Tibial artery (tissue), 4 donors: Measurements from ENCODE around the gene CLIC3.

Experiments
- DNase-seq, 2 donors: peaks; one replicate each; pipeline ENCODE4 v3.0.0-alpha.2; 2019
- H3K27ac ChIP-seq, 2 donors: fragments of 200-600 bp; sonication (generic) in 1 of 2; 1 replicate in 1 of 2; 2 replicates in 1 of 2; pipeline ENCODE4 v1.5.1; 2018 to 2019; ENCODE audit warnings: mild to moderate bottlenecking in 1 of 2
- H3K27me3 ChIP-seq, 2 donors: fragments of 200-600 bp; sonication (generic) in 1 of 2; one replicate each; pipeline versions ENCODE4 v1.5.1 to v1.6.0; 2016 to 2019
- H3K36me3 ChIP-seq, 3 donors: fragments of 200-600 bp; sonication (generic) in 2 of 3; one replicate each; pipeline ENCODE4 v1.5.1; 2016 to 2019; ENCODE audit warnings: mild to moderate bottlenecking in 2 of 3
- H3K4me1 ChIP-seq, 4 donors: fragments of 200-600 bp; sonication (generic) in 2 of 4; 1 replicate in 3 of 4; 2 replicates in 1 of 4; pipeline ENCODE4 v1.5.1; 2016 to 2019
- H3K4me3 ChIP-seq, 2 donors: fragments of 200-600 bp; sonication (generic) in 1 of 2; 1 replicate in 1 of 2; 2 replicates in 1 of 2; pipeline ENCODE4 v1.5.1; 2018 to 2019; ENCODE audit warnings: mild to moderate bottlenecking in 2 of 2
- H3K9me3 ChIP-seq, 3 donors: fragments of 200-600 bp; sonication (generic) in 1 of 3; one replicate each; pipeline ENCODE4 v1.5.1; 2016 to 2019
- intact Hi-C: fragments of 100-400 bp; cut with DNase I; formaldehyde crosslinking; loops from one replicate; pipeline ENCODE4 v1.15.0; 2023; ENCODE audit warnings: low total_unique reads
- TF ChIP-seq, protein P1 (sequence below), 2 experiments: fragments of 200-600 bp in 1 of 2; fragments of 450-650 bp in 1 of 2; IDR thresholded peaks; one replicate each; pipeline ENCODE4 v1.5.1; 2017 to 2019; ENCODE audit warnings: antibody characterized with exemption in 2 of 2, mild to moderate bottlenecking in 1 of 2, moderate library complexity in 1 of 2

The CLIC3 gene

GRCh38 chr9:137011907-137012675 lies 15.7 kb upstream of the CLIC3 start:
- H3K27ac ChIP-seq, result no peak overlapping the region

DNA sequence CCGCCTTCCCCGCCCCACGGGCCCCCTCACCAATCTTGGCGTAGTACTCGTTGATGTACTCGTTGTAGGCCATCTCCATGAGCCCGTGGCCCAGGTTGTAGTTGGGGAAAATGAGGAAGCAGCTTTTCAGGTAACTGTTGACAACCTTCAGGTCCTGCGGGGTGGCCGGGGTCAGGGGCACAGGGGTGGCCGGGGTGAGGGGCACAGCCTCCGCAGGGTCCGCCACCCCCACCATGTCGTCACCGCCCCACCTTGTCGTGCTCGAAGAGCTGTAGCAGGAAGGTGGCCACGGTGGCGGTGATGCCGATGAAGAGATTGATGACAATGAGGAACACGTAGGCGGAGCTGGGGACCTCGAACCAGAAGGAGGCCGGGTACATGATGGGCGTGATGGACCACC lies 14.8 kb upstream of the CLIC3 start:
- Histone ChIP-seq H3K27me3 (no peaks in the 10 kb centered on the region), H3K9me3 (no peaks in the 10 kb centered on the region), H3K27ac (no peak overlapping the region), H3K4me3 (no peak overlapping the region), H3K4me1 (no peaks in the 10 kb centered on the region), H3K36me3 (peaks cover 19 to 92% (median 81%) of the 10 kb centered on the region in 3 donors)
- intact Hi-C loops, result no loop called here
- DNase-seq, result no peak
- TF ChIP-seq, protein P1, sequence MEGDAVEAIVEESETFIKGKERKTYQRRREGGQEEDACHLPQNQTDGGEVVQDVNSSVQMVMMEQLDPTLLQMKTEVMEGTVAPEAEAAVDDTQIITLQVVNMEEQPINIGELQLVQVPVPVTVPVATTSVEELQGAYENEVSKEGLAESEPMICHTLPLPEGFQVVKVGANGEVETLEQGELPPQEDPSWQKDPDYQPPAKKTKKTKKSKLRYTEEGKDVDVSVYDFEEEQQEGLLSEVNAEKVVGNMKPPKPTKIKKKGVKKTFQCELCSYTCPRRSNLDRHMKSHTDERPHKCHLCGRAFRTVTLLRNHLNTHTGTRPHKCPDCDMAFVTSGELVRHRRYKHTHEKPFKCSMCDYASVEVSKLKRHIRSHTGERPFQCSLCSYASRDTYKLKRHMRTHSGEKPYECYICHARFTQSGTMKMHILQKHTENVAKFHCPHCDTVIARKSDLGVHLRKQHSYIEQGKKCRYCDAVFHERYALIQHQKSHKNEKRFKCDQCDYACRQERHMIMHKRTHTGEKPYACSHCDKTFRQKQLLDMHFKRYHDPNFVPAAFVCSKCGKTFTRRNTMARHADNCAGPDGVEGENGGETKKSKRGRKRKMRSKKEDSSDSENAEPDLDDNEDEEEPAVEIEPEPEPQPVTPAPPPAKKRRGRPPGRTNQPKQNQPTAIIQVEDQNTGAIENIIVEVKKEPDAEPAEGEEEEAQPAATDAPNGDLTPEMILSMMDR (IDR thresholded peaks at IDR 0.05), result no peak

More at GRCh38 chr9:137011907-137012675, 15.7 kb upstream of the CLIC3 start:
- TF ChIP-seq, protein P1 (IDR thresholded peaks at IDR 0.05), result no peak
- intact Hi-C loops, result no loop called here
- Histone ChIP-seq H3K9me3 (no peaks in the 10 kb centered on the region), H3K36me3 (peaks cover 22 to 100% (median 90%) of the 10 kb centered on the region in 3 donors), H3K27me3 (no peaks in the 10 kb centered on the region), H3K4me3 (no peak overlapping the region), H3K4me1 (no peaks in the 10 kb centered on the region)
- no peak for DNase-seq

DNA sequence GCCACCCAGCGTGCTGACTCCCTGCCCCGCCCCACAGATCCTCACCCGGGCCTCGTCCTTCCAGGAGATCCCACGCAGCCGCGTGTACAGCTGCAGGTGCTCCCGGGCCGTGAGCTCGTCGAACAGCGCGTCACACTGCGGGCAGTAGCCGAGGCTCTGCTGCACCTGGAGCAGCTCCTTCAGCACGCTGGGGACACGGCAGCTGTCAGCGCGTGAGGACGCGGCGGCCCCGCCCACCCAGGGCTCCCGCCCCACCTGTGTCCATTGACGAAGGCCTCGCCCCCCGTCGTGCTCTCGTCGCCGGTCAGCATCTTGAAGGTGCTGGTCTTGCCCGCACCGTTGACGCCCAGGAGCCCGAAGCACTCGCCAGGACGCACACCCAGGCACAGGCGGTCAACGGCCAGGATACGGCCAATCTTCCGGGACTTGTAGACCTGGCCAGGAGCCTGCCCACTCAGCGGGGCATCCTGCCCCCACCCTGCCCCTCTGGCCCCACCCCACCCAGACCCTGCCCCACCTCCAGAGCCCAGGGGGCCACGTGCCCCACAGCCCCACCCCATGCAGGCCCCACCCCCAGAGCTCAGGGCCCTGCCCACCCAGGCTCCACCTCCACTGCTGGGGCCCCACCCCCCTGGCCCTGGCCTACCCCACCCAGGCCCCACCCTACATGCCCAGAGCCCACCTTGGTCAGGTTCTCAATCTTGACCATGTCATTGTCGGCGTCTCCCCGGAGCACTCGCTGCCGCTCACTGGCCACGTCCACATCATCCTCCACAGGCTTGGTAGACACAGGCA lies 13.8 kb upstream of the CLIC3 start:
- H3K27ac ChIP-seq, result no peak overlapping the region
- intact Hi-C loops, result no loop called here
- DNase-seq, result no peak
- no peak overlapping the region for H3K4me3 ChIP-seq
- H3K4me1 ChIP-seq, result no peaks in the 10 kb centered on the region
- no peaks in the 10 kb centered on the region for H3K9me3 ChIP-seq
- H3K36me3 ChIP-seq, result peaks cover 10 to 82% (median 71%) of the 10 kb centered on the region in 3 donors
- TF ChIP-seq, protein P1 (IDR thresholded peaks at IDR 0.05), result no peak
- no peaks in the 10 kb centered on the region for H3K27me3 ChIP-seq

DNA sequence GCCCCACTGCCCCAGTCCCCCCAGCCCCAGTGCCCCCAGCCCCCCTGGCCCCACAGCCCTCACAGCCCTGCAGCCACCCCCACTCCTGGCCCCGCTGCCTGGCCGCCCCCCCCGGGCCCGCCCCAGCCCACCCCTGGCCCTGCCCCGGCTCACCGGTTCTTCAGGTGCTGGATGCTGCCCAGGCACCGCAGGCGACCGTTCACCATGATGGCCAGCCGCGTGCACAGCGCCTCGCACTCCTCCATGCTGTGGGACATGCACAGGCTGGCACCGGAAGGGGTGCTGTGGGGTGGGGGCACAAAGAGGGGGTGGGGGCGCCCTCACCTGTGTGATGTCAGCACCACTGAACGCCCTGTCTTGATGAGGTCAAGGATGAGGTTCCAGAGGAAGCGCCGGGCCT lies 12.8 kb upstream of the CLIC3 start:
- H3K9me3 ChIP-seq, result no peaks in the 10 kb centered on the region
- no peak overlapping the region for H3K4me3 ChIP-seq
- intact Hi-C loops, result no loop called here
- TF ChIP-seq, protein P1 (IDR thresholded peaks at IDR 0.05), result no peak
- no peak overlapping the region for H3K27ac ChIP-seq
- no peak for DNase-seq
- peaks cover 7 to 73% (median 62%) of the 10 kb centered on the region in 3 donors for H3K36me3 ChIP-seq
- no peaks in the 10 kb centered on the region for H3K4me1 ChIP-seq
- no peaks in the 10 kb centered on the region for H3K27me3 ChIP-seq

DNA sequence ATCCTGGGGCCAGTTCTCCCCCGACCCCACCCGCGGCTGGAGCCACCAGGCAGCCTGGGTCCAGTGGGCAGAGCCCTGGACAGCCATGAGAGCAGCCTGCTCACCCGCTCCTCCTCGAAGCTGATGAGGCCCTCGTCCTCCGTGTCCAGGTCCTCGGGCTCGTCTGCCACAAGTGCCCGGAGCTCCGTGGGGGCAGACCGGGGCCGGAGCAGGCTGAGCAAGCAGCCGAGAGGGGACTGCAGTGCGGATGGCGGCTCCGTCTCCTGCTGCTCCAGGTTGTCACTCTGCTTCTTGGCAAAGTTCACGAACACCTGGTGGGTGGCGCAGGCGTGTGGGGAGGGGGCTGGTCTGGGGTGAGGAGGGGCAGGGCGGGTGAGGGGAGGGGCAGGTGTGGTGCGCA lies 11.9 kb upstream of the CLIC3 start:
- intact Hi-C loops, result no loop called here
- TF ChIP-seq, protein P1 (IDR thresholded peaks at IDR 0.05), result no peak
- no peak for DNase-seq
- Histone ChIP-seq H3K4me1 (no peaks in the 10 kb centered on the region), H3K9me3 (no peaks in the 10 kb centered on the region), H3K4me3 (no peak overlapping the region), H3K36me3 (peaks cover 7 to 64% (median 53%) of the 10 kb centered on the region in 3 donors), H3K27me3 (no peaks in the 10 kb centered on the region), H3K27ac (no peak overlapping the region)
